HepG2 (cell line): ENCODE measurements around the gene NFIC. TPM values are rescaled to one million over a fixed set of nuclear protein-coding genes. Genes with fewer than 3 reads are reported as not detected.
A peak's percentile ranks its signal among the peaks of the same experiment; 100 is the strongest.

Source experiments
- ATAC-seq: fragments of 200-7000 bp; cut with Tn5 transposase; 3 replicates; pipeline ENCODE4 v1.9.1; 2020; ENCODE audit warnings: mild to moderate bottlenecking, moderate library complexity
- BruUV-seq: library from RNA; stranded (reverse); fragments of 400-500 nt; replicated peaks from 2 replicates; lab custom pipeline; 2021; lab: Mats Ljungman, UMichigan
- CTCF ChIA-PET: fragments of 300-600 bp; formaldehyde crosslinking; extraction: SDS; loops from one replicate; lab custom pipeline; 2021; ENCODE audit warnings: low total read pairs, inconsistent platforms, low intra/inter-chr PET ratio; lab: Yijun Ruan, JAX
- POLR2A ChIA-PET: fragments of 350-600 bp; sonication (Branson Sonifier 250); formaldehyde crosslinking; loops from one replicate; lab custom pipeline; 2020; ENCODE audit warnings: antibody characterized with exemption, inconsistent platforms; lab: Yijun Ruan, JAX
- DNase-seq: peaks from one replicate; pipeline ENCODE4 v3.0.0-alpha.2; 2015; ENCODE audit warnings: low spot score
- FAIRE-seq: peaks from 3 replicates; lab custom pipeline; 2011; peaks lifted over from hg19 to GRCh38; lab: Jason Lieb, UNC
- H2AFZ ChIP-seq: one replicate; pipeline ENCODE4 v1.6.1; 2011; ENCODE audit warnings: low read length, inconsistent platforms
- H3K27ac ChIP-seq: fragments of 300-600 bp; 3 replicates; pipeline ENCODE4 v1.8.0; 2011; ENCODE audit warnings: mixed run types, mild to moderate bottlenecking, mixed read lengths, low read length, inconsistent platforms; ENCODE audit not compliant: insufficient read depth; ENCODE audit errors: extremely low read length
- H3K27me3 ChIP-seq, 2 experiments: fragments of 200-600 bp in 1 of 2; 2 replicates in 1 of 2; 3 replicates in 1 of 2; pipeline versions ENCODE4 v1.6.0 to v1.8.0; 2011; ENCODE audit warnings: low read length in 2 of 2, mild to moderate bottlenecking in 2 of 2, moderate library complexity in 2 of 2, inconsistent platforms in 1 of 2; ENCODE audit not compliant: insufficient read depth in 2 of 2, control insufficient read depth in 1 of 2
- H3K36me3 ChIP-seq, 2 experiments: fragments of 200-600 bp in 1 of 2; replicated peaks in 1 of 2; 2 replicates in 1 of 2; 3 replicates in 1 of 2; pipeline versions ENCODE4 v1.5.1 to v1.8.0; 2011; ENCODE audit warnings: low read length in 2 of 2, inconsistent platforms in 1 of 2; ENCODE audit not compliant: insufficient read depth in 2 of 2, control insufficient read depth in 1 of 2
- H3K4me1 ChIP-seq: 2 replicates; pipeline ENCODE4 v1.5.1; 2012; ENCODE audit warnings: low read length, inconsistent platforms; ENCODE audit not compliant: insufficient read depth
- H3K4me2 ChIP-seq: 2 replicates; pipeline ENCODE4 v1.6.0; 2011; ENCODE audit warnings: low read depth, low read length, inconsistent platforms
- H3K4me3 ChIP-seq, 3 experiments: fragments of 200-600 bp in 1 of 3; sonication (generic), shearing (Covaris generic) in 1 of 3; replicated peaks in 1 of 3; 2 replicates each; pipeline ENCODE4 v1.5.1; 2011 to 2016; ENCODE audit warnings: low read length in 3 of 3, inconsistent platforms in 2 of 3, low read depth in 2 of 3, mild to moderate bottlenecking in 2 of 3, control low read depth in 1 of 3, mixed read lengths in 1 of 3; ENCODE audit not compliant: insufficient read depth in 1 of 3
- H3K79me2 ChIP-seq: one replicate; pipeline ENCODE4 v1.6.1; 2011; ENCODE audit warnings: low read length, inconsistent platforms; ENCODE audit not compliant: insufficient read depth
- H3K9ac ChIP-seq: 2 replicates; pipeline ENCODE4 v1.6.0; 2011; ENCODE audit warnings: mild to moderate bottlenecking, low read depth, low read length, inconsistent platforms; ENCODE audit not compliant: insufficient read depth
- H3K9me3 ChIP-seq: 2 replicates; pipeline ENCODE4 v1.5.1; 2012; ENCODE audit warnings: mild to moderate bottlenecking, low read length
- H4K20me1 ChIP-seq: 2 replicates; pipeline ENCODE4 v1.6.0; 2011; ENCODE audit warnings: inconsistent platforms, mild to moderate bottlenecking, low read length, moderate library complexity; ENCODE audit not compliant: insufficient read depth
- CCDC6 ChIP-seq: sonication (generic); formaldehyde crosslinking; IDR thresholded peaks from 2 replicates; pipeline ENCODE4 v1.8.1; 2022; ENCODE audit warnings: mild to moderate bottlenecking, missing genetic modification reagents, moderate library complexity
- E2F1 ChIP-seq: sonication (generic); formaldehyde crosslinking; IDR thresholded peaks from 2 replicates; pipeline ENCODE4 v1.5.0; 2020; ENCODE audit warnings: missing genetic modification reagents
- KIAA2018 ChIP-seq: sonication (generic); formaldehyde crosslinking; IDR thresholded peaks from 2 replicates; pipeline ENCODE4 v1.5.0; 2020; ENCODE audit warnings: mild to moderate bottlenecking, missing genetic modification reagents, borderline replicate concordance
- TFDP1 ChIP-seq: IDR thresholded peaks from 2 replicates; pipeline ENCODE4 v1.6.1; 2016; ENCODE audit warnings: missing compliant biosample characterization, missing genetic modification reagents, borderline replicate concordance
- ZMYM3 ChIP-seq: sonication (generic); formaldehyde crosslinking; IDR thresholded peaks from 2 replicates; pipeline ENCODE4 v1.5.1; 2020; ENCODE audit warnings: mild to moderate bottlenecking, missing genetic modification reagents
- ZNF629 ChIP-seq: sonication (generic); formaldehyde crosslinking; conservative IDR thresholded peaks from 2 replicates; pipeline ENCODE4 v1.5.0; 2020; ENCODE audit warnings: missing genetic modification reagents
- WGBS: methylation state at CpG from one replicate; pipeline ENCODE4 v1.1.6; 2017; ENCODE audit warnings: low lambda C conversion rate; 5-methylcytosine and 5-hydroxymethylcytosine counted together
- in situ Hi-C: cut with HindIII; loops from 2 replicates; pipeline ENCODE4 v1.10.0; 2017; ENCODE audit warnings: low pct_unique_long_range_greater_than_20kb; ENCODE audit not compliant: extremely low pct_ligation_motif_present
- intact Hi-C: fragments of 100-400 bp; cut with micrococcal nuclease; formaldehyde crosslinking; loops from one replicate; pipeline ENCODE4 v1.10.0; 2022; ENCODE audit not compliant: unreplicated experiment
- polyA plus RNA-seq, 8 experiments: library from polyadenylated mRNA; depleted of rRNA in 3 of 8; stranded (reverse) in 7 of 8; unstranded in 1 of 8; fragments of >200 nt; fragmentation: Illumina TruSeq in 4 of 8; extraction: Trizol in 4 of 8; gene quantifications; 2 replicates each; pipeline versions ENCODE4 v1.2.1 to v1.2.3, GENCODE V29; 2011 to 2016; ENCODE audit warnings: low read depth in 4 of 8, missing spikeins in 1 of 8, mixed read lengths in 1 of 8; ENCODE audit not compliant: insufficient read depth in 1 of 8
- total RNA-seq, 5 experiments: library from RNA; depleted of rRNA; stranded (reverse); fragments of >200 nt; fragmentation: Illumina TruSeq; extraction: Trizol; gene quantifications; 2 replicates each; pipeline ENCODE4 v1.2.3, GENCODE V29; 2016; ENCODE audit warnings: low read depth in 1 of 5

Gene NFIC
- total and polyA plus RNA-seq, 2 of the 13 experiments (the other 11 are each of a cell fraction or from before 2014, with no cell fraction given) = 1.3 to 2.5 TPM

GRCh38 chr19:3380829-3381228 is 14.4 kb downstream of the NFIC start:
- Histone ChIP-seq H4K20me1 (no peaks in the 10 kb centered on the region), H3K27ac (no peak overlapping the region), H3K79me2 (peaks cover 3% of the 10 kb centered on the region), H3K9me3 (no peaks in the 10 kb centered on the region), H3K4me1 (no peaks in the 10 kb centered on the region), H3K4me2 (no peak overlapping the region), H3K27me3 (no peaks in the 10 kb centered on the region), H3K9ac (no peak overlapping the region), H2AFZ (no peak overlapping the region), H3K4me3 (no peak overlapping the region), H3K36me3 (peaks cover 3 to 9% of the 10 kb centered on the region in 2 experiments; a peak in 1 of 5 replicates)
- no peak for TF ChIP-seq E2F1 (CRISPR knock-in tag)
- TF ChIP-seq CCDC6 (CRISPR knock-in tag) = no peak
- TF ChIP-seq ZMYM3 (CRISPR knock-in tag) = peak; percentile 73
- TF ChIP-seq ZNF629 (CRISPR knock-in tag) = peak; percentile 94
- intact Hi-C loops (no loop called here), in situ Hi-C loops (no loop called here)
- no peak for FAIRE-seq
- 93% methylated on average over 11 of the region's 11 CpGs for WGBS
- CTCF ChIA-PET = no interaction called here
- BruUV-seq = no TSS peak
- no peak for ATAC-seq
- POLR2A ChIA-PET = no interaction called here
- no peak for DNase-seq

GRCh38 chr19:3381701-3382372 is 15.5 kb downstream of the NFIC start:
- in situ Hi-C loops = no loop called here
- no peak for DNase-seq
- POLR2A ChIA-PET = no interaction called here
- Histone ChIP-seq H4K20me1 (no peaks in the 10 kb centered on the region), H3K4me1 (no peaks in the 10 kb centered on the region), H2AFZ (no peak overlapping the region), H3K9me3 (no peaks in the 10 kb centered on the region), H3K36me3 (peaks cover 3 to 9% of the 10 kb centered on the region in 2 experiments; a peak in 1 of 5 replicates), H3K4me3 (no peak overlapping the region), H3K79me2 (peaks cover 3% of the 10 kb centered on the region), H3K4me2 (no peak overlapping the region), H3K27ac (no peak overlapping the region), H3K9ac (no peak overlapping the region), H3K27me3 (no peaks in the 10 kb centered on the region)
- intact Hi-C loops = no loop called here
- BruUV-seq = TSS peak; percentile 56
- CTCF ChIA-PET = no interaction called here
- no peak; the same call in 2 of the 3 replicates for ATAC-seq
- 97% methylated on average over 51 of the region's 59 CpGs for WGBS
- no peak for FAIRE-seq
- TF ChIP-seq KIAA2018 (CRISPR knock-in tag) (no peak), TFDP1 (CRISPR knock-in tag) (no peak)
